Renal pelvis (tissue), 4 donors: ENCODE results near the gene PCYOX1L. TPM values are rescaled to one million over a fixed set of nuclear protein-coding genes. Genes with fewer than 3 reads are reported as not detected.
"Not testable (repeated sequence)": the region's sequence is repeated elsewhere in the genome, so short reads cannot be mapped to it uniquely, and the experiment has no call there.

Experiments used
- DNase-seq: peaks from one replicate; pipeline ENCODE4 v3.0.0-alpha.2; 2013
- polyA plus RNA-seq, 3 donors: library from polyadenylated mRNA; unstranded; fragments of 120-200 nt; gene quantifications; one replicate each; pipeline ENCODE4 v1.2.1, GENCODE V29; 2013; ENCODE audit not compliant: insufficient read length in 3 of 3

The PCYOX1L gene
- polyA plus RNA-seq, 3 donors: 18.0 to 20.1 (median 19.6) TPM

- no peak for DNase-seq
Measured at GRCh38 chr5:149381261-149381985, 23.6 kb downstream of the PCYOX1L start.

- DNase-seq: peak; percentile 72
Measured at GRCh38 chr5:149381986-149382338, 24.1 kb downstream of the PCYOX1L start.

GRCh38 chr5:149382517-149383220 lies 24.8 kb downstream of the PCYOX1L start:
- DNase-seq: no peak

- DNase-seq: no peak
Measured at GRCh38 chr5:149383399-149383798, 25.6 kb downstream of the PCYOX1L start.

GRCh38 chr5:149386166-149386565 lies 28.3 kb downstream of the PCYOX1L start:
- no peak for DNase-seq

GRCh38 chr5:149387081-149387631 lies 29.3 kb downstream of the PCYOX1L start:
- DNase-seq: no peak

GRCh38 chr5:149387982-149388381 lies 30.1 kb downstream of the PCYOX1L start:
- no peak for DNase-seq

- DNase-seq: no peak
Measured at GRCh38 chr5:149388498-149389190, 30.8 kb downstream of the PCYOX1L start.

- no peak for DNase-seq
Measured at GRCh38 chr5:149389552-149390495, 32.0 kb downstream of the PCYOX1L start.

- not testable (repeated sequence) for DNase-seq
Measured at GRCh38 chr5:149391076-149391475, 33.2 kb downstream of the PCYOX1L start.

GRCh38 chr5:149391524-149391923 lies 33.7 kb downstream of the PCYOX1L start:
- no peak for DNase-seq

- DNase-seq: no peak
Measured at GRCh38 chr5:149392718-149393117, 34.9 kb downstream of the PCYOX1L start.

GRCh38 chr5:149394996-149395395 lies 37.1 kb downstream of the PCYOX1L start:
- DNase-seq: not testable (repeated sequence)

GRCh38 chr5:149397530-149397929 lies 39.7 kb downstream of the PCYOX1L start:
- DNase-seq: no peak

GRCh38 chr5:149398747-149399266 lies 41.0 kb downstream of the PCYOX1L start:
- not testable (repeated sequence) for DNase-seq

GRCh38 chr5:149399775-149400174 lies 41.9 kb downstream of the PCYOX1L start:
- no peak for DNase-seq

- no peak for DNase-seq
Measured at GRCh38 chr5:149400304-149400703, 42.5 kb downstream of the PCYOX1L start.

GRCh38 chr5:149401051-149401450 lies 43.2 kb downstream of the PCYOX1L start:
- no peak for DNase-seq

- no peak for DNase-seq
Measured at GRCh38 chr5:149402291-149402690, 44.4 kb downstream of the PCYOX1L start.

GRCh38 chr5:149403923-149404745 lies 46.3 kb downstream of the PCYOX1L start:
- DNase-seq: no peak
